ENCODE results near the gene CADM2.
A peak's percentile ranks its signal among the peaks of the same experiment; 100 is the strongest.
"Not testable (repeated sequence)": the region's sequence is repeated elsewhere in the genome, so short reads cannot be mapped to it uniquely, and the experiment has no call there.

CADM2 gene

GRCh38 chr3:85846940-85847339, 888.2 kb downstream of the CADM2 start:
- DNase-seq, result peak; percentile 44

DNA sequence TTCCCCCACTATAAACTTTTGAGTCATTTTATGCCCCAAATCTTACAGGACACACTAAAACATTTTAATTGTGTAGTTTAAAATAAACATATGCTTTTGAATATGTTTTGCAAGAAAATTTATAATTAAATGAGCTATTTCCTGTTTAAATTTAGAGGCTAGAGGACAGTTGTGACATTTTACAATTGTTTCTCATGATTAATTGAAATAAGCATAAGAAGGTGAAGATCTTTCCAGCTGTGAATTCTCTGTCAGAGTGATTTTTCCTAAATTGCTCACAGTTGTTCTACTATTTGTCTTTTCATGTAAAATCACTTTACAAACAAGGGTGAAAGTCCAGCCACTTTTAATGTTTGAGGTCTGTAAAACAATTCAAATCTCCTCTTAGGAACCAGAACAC, 892.3 kb downstream of the CADM2 start:
- DNase-seq, result no peak

DNA sequence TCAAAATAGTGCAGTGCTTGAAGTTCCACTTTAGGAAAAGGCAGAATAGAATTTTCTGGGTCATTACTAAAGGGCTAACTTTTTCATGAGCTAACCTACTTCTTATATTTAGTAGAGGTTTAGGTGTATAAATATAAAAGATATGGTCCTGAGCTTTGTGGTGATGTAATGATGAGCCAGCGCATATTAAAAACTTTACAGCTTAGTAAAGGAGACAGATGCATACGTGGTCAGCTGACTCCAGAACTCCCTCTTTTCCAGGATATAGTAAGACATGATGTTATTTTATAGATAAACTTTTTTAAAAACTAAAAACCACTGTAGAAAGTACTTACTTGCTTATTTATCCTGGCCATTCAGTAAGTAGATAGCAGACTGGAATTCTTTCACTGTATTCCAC, 895.0 kb downstream of the CADM2 start:
- no peak for DNase-seq

DNA sequence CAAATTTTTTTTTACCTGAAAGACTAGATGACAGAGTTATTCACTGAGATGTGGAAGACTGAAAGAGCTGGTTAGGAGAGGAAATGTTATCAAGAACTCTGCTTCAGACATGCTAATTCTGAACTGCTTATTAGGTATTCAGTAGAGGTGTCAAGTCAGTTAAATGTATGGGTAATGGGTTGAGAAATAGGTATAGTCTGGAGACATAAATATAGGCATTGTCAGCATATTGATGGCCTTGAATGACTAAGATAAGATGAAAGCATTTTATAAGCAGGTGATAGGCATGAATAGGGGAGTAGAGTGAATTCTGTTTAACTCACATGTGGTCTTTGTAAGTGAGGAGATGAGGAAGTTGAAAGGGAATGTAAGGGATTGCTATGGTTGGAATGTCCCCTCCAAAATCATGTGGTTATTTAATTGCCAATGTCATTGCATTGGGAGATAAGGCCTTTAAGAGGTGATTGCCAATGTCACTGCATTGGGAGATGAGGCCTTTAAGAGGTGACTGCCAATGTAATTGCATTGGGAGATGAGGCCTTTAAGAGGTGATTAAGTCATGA, 904.2 kb downstream of the CADM2 start:
- no peak for DNase-seq

- DNase-seq, result no peak
Measured at GRCh38 chr3:85864896-85865295, 906.1 kb downstream of the CADM2 start.

GRCh38 chr3:85867072-85867471, 908.3 kb downstream of the CADM2 start:
- DNase-seq, result no peak

GRCh38 chr3:85875589-85875988, 916.8 kb downstream of the CADM2 start:
- no peak for DNase-seq

- no peak for DNase-seq
Measured at GRCh38 chr3:85877631-85878030, 918.8 kb downstream of the CADM2 start.

GRCh38 chr3:85881833-85882393, 923.1 kb downstream of the CADM2 start:
- no peak for DNase-seq

- DNase-seq, result no peak
Measured at GRCh38 chr3:85890043-85890555, 931.3 kb downstream of the CADM2 start.

- DNase-seq, result no peak
Measured at GRCh38 chr3:85903434-85903833, 944.6 kb downstream of the CADM2 start.

- no peak for DNase-seq
Measured at GRCh38 chr3:85912980-85913379, 954.2 kb downstream of the CADM2 start.

DNA sequence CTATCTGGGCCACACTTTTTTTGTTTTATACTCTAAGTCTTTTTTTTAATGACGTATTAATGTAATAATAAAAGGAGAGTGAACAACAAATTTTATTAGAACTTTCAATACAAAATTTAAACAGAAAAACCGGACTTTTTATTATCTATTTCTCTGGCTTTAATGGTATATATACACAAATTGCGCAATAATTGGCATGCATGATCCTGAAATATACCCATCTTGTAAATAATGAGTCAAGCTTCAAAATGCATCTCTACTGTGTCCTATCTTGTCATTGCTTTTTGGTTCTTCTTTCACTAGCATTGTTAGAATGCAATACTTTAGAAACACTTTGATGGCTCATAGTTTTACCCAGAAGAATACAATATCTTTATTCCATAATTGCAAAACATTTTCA, 963.6 kb downstream of the CADM2 start:
- DNase-seq, result no peak

DNA sequence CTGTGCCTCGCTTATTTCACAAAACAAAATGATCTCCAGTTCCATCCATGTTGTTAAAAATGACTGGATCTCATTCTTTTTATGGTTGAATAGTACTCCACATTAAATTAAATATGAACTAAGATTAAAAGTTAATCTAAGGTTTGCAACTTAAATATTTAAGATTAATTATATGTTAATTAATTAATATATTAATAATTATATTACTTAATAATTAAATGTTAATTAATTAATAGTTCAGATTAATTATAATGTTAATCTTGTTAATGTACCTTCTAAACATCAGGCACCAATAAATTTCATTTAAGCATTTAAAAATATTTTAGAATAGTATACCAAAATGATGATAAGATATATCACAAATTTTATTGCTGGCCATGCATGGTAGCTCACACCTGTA, 971.9 kb downstream of the CADM2 start:
- no peak for DNase-seq

DNA sequence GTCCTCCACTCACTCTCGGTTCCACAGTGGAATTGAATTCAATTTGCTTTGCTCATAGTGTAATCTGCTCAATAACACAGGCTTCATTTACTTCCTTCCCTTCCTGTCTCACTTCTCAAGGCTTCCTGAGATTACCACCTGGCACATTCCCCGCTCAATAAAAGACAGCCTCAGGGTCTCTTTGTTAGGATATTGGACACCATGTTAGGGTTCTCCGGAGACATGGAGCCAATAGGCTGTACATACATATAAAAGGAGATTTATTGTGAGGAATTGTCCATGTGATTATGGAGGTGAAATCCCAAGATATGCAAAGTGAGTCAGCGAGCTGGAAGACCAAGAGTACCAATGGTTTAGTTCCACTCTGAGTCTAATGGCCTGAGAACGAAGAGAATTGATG, 974.5 kb downstream of the CADM2 start:
- no peak for DNase-seq

DNA sequence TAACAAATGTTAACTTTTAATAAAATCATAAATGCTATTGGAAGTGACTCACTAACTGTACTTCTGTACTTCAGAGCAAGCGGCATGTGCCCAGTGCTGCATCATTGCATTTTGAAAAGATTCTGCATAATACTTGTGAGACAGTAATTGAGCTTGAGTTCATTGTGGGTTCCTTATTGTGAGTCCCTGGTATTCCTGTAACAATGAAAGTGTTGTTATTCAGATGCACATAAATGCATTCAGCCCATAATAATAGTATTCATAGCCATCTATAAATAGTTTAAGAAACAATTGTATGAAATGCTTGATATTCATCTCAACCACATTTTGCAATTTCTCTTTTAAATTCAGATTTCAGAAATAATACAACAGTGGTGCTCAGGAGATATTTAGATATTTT, 976.4 kb downstream of the CADM2 start:
- DNase-seq, result no peak

DNA sequence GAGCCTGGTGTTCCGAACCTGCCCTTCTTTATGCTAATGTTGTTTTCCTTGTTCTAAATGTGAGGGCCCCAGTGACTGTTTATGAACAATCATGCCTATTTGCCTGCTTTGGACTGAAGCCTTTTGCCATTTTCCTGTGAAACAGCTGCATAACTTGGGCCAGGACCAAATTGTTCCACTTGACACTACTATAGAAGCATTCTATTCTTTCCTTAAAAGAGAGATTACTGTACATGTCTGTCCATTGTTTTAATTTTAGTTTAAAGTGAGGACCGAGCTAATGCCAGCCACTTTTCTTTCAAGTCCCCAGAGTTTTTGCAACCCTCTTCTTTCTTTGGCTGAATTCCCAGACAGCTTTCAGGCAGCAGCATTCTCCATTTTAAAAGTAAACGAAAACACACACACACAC, 980.3 kb downstream of the CADM2 start:
- peak; percentile 98 for DNase-seq

DNA sequence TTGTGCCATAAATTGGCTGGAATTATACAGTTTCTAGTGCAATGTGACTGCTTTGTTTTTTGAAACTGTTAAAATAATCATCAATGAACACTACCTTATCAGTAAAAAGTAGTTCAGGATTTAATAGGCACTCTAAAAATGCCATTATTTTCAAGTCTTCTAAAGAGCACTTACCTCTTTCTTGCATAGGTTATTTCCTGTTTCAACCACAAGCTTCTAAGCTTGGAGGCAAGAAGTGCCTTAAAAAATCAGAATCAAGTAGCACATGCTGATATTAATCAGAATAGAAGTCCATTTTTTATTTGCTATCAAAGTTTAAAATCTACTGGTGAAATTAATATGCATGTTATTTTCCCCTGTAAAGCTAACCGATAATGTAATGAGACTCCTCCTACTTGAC, 991.6 kb downstream of the CADM2 start:
- DNase-seq, result no peak

- DNase-seq, result no peak
Measured at GRCh38 chr3:85960793-85961192, 1002.0 kb downstream of the CADM2 start.

DNA sequence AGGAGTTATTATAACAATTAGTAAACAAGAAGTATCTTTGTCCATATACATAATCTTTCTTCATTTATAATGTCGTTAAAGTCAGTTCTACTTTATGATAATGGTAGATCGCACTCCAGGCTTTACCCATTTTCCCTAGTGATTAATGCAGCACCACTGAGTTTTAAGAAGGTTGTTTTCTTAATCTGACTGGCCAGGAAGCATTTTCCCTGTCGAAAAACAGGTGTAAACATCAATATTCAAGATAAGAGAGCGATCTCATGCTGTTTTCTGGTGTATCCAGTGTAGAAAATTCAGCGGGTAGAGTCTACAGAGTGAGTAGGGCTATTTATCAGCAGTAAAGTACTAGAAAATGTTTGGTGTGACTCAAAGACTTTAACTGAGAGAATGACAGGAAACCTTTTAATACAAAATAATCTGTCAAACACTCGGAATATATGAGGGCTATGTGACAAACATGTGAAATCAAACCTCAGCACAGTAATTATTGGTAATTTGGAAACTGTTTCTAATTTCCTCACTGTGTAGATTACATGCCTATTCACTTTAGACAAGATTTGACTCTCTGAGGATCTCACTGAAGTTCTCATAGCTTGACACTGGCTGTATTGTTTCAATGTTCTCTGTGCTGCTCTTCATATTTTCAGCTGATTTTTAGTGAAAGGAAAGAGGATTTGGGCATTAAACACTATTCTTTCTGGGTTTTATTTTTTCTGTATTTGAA, 1019.0 kb downstream of the CADM2 start:
- DNase-seq, result no peak

DNA sequence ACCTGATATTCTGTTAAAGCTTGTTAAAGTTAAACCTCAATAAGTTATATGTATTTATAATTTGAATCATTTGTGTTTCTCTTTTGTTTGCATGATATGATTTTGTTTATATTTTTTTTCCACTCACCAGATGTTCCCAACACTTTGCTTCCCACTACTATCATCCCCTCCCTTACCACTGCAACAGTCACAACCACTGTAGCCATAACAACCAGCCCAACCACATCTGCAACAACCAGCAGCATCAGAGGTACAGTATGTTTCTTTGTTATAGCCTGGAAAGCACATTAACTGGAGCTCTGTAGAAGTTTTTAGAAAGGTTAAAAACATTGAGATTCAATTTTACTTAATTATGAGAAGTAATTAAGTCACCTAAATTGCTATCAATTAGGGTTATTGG, 1020.2 kb downstream of the CADM2 start:
- no peak for DNase-seq

DNA sequence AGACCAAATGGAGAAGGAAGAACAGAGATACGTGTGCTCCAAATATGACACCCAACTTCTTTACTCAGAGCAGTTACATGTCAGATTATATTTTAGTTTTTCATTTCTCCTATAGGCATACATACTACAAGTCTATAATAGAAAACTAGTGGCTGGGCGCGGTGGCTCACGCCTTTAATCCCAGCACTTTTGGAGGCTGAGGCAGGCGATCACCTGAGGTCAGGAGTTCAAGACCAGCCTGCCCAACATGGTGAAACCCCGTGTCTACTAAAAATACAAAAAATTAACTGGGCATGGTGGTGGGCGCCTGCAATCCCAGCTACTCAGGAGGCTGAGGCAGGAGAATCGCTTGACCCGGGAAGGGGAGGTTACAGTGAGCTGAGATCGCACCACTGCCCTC, 1030.8 kb downstream of the CADM2 start:
- not testable (repeated sequence) for DNase-seq

DNA sequence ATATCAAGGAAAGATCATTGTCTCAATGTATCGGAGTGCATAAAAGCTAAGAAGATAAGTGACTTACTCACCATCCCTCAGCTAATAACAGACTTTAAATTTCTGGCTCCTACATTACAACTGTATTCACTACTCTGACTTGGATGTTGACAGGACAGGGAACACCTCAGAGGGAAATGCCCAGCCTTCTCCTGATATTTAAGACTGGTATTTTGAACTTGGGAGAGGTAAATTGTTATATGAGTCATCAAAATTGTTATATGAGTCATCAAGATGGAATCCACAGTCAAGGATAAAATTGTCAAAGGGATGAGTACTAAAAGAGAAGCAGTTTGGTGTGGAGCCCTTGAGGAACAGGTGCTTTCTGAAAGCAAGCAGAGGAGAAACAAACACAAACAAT, 1070.8 kb downstream of the CADM2 start:
- no peak for DNase-seq

- no peak for DNase-seq
Measured at GRCh38 chr3:86037916-86038315, 1079.1 kb downstream of the CADM2 start.
